ENCODE data around the gene IL23A. TPM values are rescaled to one million over a fixed set of nuclear protein-coding genes. Genes with fewer than 3 reads are reported as not detected.
A peak's percentile ranks its signal among the peaks of the same experiment; 100 is the strongest.
"Not testable (repeated sequence)": the region's sequence is repeated elsewhere in the genome, so short reads cannot be mapped to it uniquely, and the experiment has no call there.

IL23A gene
- total RNA-seq, 1 donor from 2014 or later = 6.0 TPM

GRCh38 chr12:56326126-56326525 is 12.6 kb upstream of the IL23A start:
- no peak for DNase-seq (ENCODE audit: low spot score)

- DNase-seq (ENCODE audit: low spot score) = no peak
Observed at GRCh38 chr12:56326533-56326932, 12.2 kb upstream of the IL23A start.

DNA sequence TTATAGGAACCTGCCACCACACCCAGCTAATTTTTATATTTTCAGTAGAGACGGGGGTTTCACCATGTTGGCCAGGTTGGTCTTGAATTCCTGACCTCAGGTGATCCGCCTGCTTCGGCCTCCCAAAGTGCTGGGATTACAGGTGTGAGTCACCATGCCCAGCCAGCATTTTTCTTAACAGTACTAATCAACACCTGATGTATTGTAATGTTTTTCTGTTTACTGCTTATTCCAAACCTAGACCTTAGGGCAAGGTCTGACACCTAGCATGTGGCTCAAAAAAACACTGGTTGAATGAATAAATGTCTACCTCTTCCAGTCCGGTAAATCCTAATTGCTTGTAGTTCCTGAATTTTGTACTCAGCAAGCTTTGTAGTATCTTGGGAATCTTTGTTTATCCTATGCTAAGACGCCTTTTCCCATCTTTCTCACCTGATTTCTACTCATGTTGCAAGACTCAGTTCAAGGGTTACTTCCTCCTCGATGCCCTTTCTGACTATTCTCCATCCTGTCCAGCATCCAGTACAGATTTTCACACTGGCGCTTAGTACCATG is 7.7 kb upstream of the IL23A start:
- no peak for DNase-seq (ENCODE audit: low spot score)

GRCh38 chr12:56332512-56333196 is 6.0 kb upstream of the IL23A start:
- no peak for DNase-seq (ENCODE audit: low spot score)

- DNase-seq (ENCODE audit: low spot score) = no peak
Observed at GRCh38 chr12:56333197-56333678, 5.4 kb upstream of the IL23A start.

DNA sequence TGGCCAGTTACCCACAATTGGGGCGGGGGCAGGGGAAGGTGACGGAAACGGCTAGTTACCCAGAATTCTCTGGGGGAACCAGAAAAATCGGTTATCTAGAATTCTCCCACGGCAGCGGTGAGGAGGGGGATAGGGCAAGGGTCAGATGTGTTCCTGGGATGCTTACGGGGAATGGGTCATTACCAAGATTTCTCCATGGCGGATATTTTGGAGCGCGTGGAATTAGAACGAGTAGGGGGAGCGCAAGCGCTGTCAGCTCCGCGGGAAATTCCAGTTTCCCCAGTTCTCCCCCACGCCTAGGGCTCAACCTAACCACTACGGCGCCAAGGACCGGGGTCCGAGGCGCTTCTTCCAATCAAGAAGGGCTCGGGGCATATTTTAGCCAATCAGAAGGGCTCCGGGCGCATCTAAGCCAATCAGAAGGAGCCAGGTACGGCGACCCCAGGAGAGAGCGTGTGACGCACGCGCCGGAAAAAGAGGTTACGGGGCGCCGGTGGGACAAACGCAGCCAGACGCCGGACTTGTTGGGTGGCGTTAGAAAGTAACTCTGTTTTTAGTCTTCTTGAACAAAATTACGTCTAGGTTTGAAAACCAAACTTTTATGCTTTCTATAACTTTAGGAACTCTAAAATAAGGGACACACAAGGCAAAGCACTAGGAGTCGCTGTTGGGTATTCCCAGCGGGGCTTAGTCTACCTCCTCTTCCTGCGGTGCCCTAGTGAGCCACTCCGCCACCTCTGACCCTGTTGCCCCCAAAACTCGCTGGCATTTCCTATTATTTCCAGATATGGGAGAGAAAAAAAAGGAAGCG is 4.8 kb upstream of the IL23A start, which contains the start of gene PAN2:
Gene PAN2, minus strand, starts transcription at position 322 of the 811 bp plus-strand sequence. CDS start 906 bp downstream, outside the sequence.
- peak; percentile 99 for DNase-seq (ENCODE audit: low spot score)

GRCh38 chr12:56334490-56334793 is 4.2 kb upstream of the IL23A start:
- DNase-seq (ENCODE audit: low spot score) = no peak

DNA sequence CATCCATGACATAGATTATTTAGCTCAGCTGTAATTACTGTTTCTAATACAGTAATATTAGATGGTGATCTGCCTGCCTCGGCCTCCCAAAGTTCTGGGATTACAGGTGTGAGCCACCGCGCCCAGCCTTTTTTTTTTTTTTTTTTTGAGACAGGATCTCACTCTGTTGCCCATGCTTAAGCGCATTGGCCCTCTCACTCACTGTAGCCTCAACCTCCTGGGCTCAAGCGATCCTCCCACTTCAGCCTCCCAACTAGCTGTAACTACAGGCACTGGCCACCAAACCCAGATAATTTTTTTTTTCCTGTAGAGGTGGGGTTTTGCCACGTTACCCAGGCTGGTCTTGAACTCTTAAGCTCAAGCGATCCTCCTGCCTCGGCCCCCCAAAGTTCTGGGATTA is 3.2 kb upstream of the IL23A start:
- DNase-seq (ENCODE audit: low spot score) = not testable (repeated sequence)

DNA sequence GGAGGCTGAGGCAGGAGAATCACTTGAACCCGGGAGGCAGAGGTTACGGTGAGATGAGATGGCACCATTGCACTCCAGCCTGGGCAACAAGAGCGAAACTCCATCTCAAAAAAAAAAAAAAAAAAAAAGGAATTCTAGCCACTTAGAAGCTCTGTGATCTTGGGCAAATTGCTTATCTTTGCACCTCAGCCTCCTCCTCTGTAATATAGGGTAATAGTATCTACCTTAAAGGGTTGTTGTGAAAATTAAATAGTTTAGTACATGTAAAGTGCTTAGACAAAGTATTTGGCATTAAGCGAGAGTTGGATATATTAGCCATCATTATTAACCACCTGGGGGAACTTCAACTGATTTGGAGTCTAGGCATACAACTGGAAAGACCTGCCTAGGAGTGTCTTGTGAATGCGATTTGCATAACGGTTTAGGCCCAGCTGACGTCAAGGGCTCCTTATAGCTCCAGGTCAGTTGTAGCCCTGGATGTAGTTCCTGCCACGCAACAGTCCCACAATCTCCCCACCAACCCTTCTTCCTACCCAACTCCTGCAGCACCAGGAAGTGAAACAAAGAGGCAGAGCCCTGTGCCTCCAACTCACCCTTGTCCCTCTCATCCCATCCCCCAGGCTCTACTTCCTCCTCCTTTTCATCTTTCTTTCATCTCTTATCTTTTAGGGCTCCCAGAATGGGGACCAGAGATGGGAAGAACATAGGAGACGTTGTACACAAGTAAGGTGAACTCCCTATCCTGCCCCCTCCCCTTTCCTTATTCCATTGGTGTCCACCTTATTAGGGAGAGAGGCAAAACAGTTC is 2.1 kb upstream of the IL23A start:
- DNase-seq (ENCODE audit: low spot score) = no peak

DNA sequence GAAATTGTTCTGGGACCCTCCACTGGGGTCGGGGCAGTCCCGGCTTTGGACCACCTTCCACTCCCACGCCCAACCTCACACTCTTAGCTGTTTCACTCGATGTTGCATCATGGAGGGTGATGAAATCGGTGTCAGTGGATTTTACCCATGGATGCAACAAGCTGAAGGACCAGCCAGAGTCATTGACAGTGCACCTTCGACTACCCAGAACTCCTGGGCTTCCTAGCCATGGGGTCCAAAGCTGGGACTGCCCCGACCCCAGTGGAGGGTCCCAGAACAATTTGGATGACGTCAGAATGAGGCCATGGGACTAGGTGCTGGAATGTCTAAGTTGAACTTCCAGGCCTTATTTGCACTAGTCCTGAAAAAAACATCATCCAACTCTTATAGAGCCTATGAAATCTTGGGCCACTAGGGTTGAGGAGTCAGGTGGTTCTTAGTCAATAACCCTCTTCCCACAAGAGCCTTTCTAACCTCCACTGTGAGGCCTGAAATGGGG is 882 bp upstream of the IL23A start:
- DNase-seq (ENCODE audit: low spot score) = no peak

GRCh38 chr12:56339158-56339422 is 406 bp downstream of the IL23A start:
- no peak for DNase-seq (ENCODE audit: low spot score)

- no peak for DNase-seq (ENCODE audit: low spot score)
Observed at GRCh38 chr12:56341616-56342015, 2.9 kb downstream of the IL23A start.

GRCh38 chr12:56342290-56342689 is 3.6 kb downstream of the IL23A start:
- not testable (repeated sequence) for DNase-seq (ENCODE audit: low spot score)

- peak; percentile 43 for DNase-seq (ENCODE audit: low spot score)
Observed at GRCh38 chr12:56346675-56347074, 8.0 kb downstream of the IL23A start.

GRCh38 chr12:56347255-56347654 is 8.6 kb downstream of the IL23A start:
- not testable (repeated sequence) for DNase-seq (ENCODE audit: low spot score)

DNA sequence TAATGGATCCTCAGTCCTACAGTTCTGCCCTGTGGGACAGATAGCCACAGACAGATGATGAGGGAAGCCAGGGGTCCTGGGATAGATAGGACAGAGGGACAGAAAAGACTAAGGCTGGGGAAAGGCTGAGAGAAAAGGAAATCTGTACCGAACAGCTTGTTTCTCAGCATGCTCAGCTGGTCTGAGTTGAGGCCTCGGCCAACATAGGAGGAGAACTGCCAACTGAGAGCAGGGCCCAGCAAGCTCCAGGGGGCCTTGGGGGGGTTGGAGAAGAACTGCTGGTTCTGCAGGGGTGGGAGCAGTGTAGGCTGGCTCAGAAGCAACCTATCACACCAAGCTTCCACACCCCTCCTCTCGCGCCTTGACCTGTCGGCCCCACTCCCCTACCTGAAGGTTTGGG is 10.1 kb downstream of the IL23A start:
- no peak for DNase-seq (ENCODE audit: low spot score)

DNA sequence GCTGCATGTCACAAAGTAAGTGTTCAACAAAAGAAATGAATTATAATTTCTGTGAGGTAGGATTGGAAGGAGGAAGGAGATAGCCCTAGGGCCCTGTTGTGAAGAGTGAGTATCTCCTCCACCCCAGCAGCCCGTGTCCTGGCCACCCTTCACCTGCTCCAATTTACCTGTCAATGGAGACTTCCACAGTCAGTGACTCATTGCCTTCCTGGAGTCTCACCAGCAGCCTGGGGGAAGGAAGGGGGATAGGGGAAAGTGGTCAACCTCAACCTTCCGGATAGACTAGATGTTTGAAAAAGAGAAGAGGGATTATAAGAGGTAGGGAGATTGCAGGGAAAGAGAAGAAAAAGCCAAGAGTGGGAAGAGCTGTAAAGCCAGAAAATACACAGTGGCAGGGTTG is 12.0 kb downstream of the IL23A start:
- DNase-seq (ENCODE audit: low spot score) = no peak

DNA sequence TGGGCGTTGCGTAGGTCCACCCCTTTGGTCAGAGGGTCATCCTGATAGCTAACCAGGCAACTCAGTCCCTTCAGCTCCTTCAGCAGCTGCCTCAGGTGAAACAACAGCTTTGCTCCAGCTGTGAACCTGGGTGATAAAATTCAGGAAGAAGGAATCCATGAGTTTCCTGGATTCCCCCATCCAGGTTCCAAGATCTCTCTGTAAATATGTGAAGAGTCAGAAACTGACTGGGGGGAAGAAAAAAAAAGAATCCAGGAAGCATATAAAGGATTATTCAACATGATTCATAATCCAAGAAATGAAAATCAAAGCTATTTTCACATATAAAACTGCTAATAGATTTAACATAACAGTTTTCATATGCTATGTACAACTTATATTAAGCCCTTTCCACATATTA is 12.6 kb downstream of the IL23A start:
- DNase-seq (ENCODE audit: low spot score) = no peak

- peak; percentile 65 for DNase-seq (ENCODE audit: low spot score)
Observed at GRCh38 chr12:56358836-56359532, 20.3 kb downstream of the IL23A start.

DNA sequence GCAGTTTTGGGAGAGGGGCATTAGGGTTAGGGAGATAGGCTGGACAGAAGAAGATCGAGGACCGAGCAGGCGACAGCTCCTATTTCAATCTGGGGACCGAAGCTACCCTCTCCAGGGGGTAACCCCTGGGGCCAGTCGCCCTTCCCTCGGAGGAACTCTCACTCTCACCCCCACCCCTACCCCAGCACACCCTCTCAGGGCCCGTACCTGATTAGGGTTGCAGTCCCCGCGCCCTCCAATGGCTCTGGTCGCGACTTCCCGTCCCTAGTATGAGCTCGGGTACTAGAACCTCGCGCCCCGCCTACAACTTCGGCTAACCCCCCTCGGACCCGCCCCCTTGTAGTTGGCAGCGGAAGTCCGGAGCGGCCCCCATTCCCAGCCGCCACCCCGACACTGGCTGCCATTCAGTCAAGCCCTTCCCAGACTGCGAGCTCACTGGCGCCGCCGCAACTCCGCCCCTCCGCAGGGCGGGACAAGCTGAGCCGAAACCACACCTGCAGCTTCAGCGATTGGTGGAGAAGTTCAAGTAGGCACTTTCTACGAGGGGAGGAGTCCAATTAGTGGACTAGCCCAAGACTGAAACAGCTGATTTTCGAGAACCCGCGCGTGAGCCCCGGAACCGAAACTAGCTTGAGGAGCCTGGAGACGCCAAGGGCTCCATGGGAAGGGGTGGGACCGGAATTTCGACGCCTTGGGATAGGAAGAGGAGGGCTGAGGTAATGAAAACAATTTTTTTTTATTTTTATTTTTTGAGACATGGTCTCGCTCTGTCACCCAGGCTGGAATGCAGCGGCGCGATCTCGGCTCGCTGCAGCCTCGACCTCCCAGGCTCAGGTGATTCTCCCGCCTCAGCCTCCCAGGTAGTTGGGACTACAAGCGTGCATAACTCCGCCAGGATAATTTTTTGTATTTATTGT is 21.4 kb downstream of the IL23A start, which contains the start of gene STAT2:
Gene STAT2, minus strand, starts transcription at position 257 of the 917 bp plus-strand sequence. CDS start 3,536 bp downstream, outside the sequence.
- DNase-seq (ENCODE audit: low spot score) = peak; percentile 100
